NCI-H146 treated with DMSO at 0.1 percent for 48 hours (cell line): ENCODE data around the gene LUC7L3.
A peak's percentile ranks its signal among the peaks of the same experiment; 100 is the strongest.

Experiments
- DNase-seq: peaks from one replicate; lab custom pipeline; 2025; ENCODE audit not compliant: unreplicated experiment; lab: John Stamatoyannopoulos, UW

The LUC7L3 gene

GRCh38 chr17:50685691-50686493 lies 33.5 kb upstream of the LUC7L3 start:
- no peak for DNase-seq

GRCh38 chr17:50686494-50687199 lies 32.8 kb upstream of the LUC7L3 start:
- DNase-seq, result no peak

- DNase-seq, result no peak
Observed at GRCh38 chr17:50687200-50688066, 32.0 kb upstream of the LUC7L3 start.

DNA sequence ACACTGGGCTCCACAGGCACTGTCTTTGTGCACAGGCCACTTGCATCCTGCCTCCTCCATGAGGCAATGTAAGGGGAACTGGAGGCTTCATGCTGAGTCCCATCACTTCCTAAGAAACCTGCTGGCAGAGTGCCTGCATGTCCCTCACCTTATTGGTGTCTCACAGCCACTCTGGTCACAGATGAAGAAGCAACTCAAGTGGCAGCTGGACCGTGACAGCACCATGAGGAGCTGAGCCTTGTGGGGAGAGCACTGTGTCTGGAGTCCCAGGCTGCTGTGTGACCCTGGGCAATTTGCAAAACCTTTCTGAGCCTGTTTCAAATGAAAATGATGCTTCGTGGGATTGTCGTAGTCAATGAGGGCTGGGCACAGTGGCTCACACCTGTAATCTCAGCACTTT lies 31.2 kb upstream of the LUC7L3 start:
- DNase-seq, result no peak

DNA sequence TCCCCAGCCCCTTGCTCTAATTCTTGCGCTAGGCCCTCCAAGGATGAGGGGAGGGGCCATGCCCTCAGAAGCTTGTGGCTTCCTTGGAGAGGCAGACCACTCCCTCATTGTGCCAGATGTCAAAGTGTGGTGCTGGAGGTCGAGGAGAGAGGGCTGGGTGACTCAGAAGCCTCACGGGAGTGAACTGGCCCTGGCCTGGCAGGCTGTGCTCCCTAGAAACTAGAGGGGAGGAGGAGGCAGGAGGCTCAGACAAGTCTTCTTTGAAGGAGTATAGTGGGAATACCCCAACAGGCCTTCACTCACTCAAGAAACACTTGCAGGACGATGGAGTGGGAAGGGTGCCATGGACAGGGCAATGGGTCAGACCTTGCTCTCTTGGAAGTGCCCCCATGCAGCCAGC lies 30.2 kb upstream of the LUC7L3 start:
- no peak for DNase-seq

DNA sequence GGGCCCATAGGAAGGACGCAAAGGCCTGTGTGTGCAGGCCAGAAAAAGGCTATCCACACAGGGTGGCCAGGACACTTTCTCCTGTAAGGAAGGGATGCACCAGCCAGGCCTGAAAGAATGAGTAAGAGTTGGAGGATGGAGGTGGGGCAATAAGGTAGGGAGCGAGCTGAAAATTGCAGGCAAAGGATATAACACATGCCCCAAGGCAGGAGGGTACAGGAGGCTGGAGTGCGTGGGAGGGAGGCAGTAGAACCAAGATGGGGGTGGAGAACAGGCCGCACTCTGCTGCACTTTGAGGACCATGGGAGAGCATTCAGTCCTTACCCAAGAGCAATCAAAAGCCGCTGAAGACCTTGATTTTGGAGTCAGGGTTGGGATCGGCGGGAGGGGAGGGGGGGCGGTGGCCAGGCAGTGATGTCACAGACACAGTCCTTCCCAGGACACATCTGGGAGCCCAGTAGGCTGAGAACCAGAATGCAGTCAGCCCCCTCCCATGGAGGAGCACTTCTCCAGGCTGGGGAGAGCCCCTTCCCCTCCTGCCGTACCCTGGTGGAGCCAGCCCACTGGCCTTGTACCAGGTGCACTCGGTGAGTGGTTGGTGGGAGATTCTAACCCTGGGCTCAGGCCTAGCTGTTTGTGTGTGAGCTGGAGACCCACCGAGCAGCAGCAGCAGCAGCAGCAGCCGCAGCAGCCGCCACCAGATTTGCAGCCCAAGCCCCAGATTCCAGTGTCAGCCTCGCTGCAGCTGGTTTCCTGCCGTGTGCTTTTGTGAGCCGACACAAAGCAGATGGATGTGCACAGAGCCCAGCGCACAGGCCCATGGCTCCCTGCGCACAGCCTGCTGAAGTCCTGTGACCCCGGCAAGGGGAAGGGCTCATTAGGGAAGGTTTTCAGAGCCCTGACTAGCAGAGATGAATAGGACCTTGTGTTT lies 29.2 kb upstream of the LUC7L3 start:
- no peak for DNase-seq

DNA sequence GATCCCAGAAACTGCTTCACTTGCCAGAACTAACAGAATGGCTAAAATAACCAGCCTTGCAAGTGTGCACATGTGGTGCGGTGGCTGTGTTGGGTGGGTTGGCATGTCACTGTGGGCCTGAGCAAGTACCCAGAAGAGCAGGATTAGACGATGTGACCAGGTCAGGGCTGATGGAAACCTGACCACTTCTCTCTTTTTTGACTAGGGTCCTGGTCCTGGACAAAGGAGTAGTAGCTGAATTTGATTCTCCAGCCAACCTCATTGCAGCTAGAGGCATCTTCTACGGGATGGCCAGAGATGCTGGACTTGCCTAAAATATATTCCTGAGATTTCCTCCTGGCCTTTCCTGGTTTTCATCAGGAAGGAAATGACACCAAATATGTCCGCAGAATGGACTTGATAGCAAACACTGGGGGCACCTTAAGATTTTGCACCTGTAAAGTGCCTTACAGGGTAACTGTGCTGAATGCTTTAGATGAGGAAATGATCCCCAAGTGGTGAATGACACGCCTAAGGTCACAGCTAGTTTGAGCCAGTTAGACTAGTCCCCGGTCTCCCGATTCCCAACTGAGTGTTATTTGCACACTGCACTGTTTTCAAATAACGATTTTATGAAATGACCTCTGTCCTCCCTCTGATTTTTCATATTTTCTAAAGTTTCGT lies 28.4 kb upstream of the LUC7L3 start:
- DNase-seq, result no peak

GRCh38 chr17:50691550-50692447 lies 27.6 kb upstream of the LUC7L3 start:
- DNase-seq, result no peak

GRCh38 chr17:50692448-50693035 lies 26.9 kb upstream of the LUC7L3 start:
- no peak for DNase-seq

- DNase-seq, result no peak
Observed at GRCh38 chr17:50693036-50693682, 26.2 kb upstream of the LUC7L3 start.

DNA sequence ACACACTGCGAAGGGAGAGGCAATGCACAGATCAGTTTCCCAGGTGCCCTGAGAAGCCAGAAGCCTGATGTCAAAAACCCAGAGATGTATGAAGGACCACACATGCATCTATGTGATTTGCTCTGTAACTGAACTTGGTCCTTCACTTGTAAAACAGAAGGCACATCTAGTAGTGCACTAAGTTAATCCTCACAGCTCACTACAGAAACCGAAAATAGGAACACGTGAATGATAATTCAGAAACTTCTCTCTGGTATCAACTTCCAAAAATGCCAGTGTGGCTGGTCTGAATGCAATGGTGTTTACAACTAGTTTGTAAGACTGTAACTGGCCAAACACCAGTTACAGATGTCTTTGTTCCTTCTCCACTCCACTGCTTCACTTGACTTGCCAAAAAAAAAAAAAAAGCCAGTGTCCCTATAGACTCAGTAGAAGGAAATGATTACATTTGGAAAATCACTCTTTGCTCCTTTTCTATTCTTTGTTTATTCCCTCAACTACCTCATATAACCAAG lies 23.0 kb upstream of the LUC7L3 start:
- DNase-seq, result no peak

DNA sequence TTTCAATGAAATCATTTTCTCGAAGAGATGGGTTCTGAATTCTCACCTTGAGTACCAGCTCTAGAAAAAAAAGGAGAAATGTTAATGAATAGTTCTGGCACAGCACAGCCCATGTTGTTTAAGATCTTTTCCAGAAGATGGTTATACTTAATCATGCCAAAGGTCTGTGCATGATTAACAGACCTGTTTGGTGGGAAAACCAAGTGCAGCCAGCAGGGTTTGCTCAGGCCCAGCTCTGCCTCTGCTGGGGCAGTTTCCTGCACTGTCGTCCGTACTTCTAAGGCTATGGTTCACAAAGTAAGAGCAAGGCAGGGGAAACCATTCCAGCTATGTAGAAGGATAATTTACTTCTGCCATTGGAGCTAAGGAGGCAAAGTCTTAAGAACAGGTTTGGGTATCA lies 22.3 kb upstream of the LUC7L3 start:
- no peak for DNase-seq

DNA sequence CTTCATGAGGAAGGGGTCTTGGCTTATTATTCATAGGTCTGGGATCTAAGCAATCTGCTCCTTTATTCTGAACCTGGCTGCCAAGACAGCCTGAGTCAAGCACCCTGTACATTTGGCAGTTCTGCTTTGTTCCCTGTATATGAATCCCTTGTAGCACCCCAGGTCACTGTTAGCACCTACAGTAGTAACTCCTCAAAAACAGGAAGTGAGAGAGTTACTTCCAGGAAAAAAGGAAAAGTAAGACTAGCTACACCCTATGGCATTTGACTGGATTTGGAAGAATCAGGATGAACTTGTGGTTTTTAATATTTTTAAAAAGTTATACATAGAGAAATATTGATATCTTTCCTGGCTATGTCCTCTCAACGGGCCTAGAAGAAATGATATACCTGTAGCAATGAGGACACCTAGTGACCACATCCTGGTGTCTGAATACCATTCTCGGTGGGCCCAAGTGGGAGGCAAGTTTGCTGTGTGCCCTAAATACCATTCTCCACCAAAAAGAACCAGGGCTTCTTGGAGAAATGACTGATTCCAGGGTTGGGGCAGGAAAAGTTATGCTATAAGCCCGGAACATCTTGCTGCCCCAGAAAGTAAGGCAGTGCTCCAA lies 21.6 kb upstream of the LUC7L3 start:
- DNase-seq, result no peak

GRCh38 chr17:50699410-50699809 lies 20.0 kb upstream of the LUC7L3 start:
- DNase-seq, result no peak

GRCh38 chr17:50703162-50703561 lies 16.2 kb upstream of the LUC7L3 start:
- DNase-seq, result no peak

- peak; percentile 73 for DNase-seq
Observed at GRCh38 chr17:50707289-50708049, 11.9 kb upstream of the LUC7L3 start, which contains the start of gene ANKRD40. TSS of gene ANKRD40 (minus strand) at chr17:50707914. CDS start at chr17:50707654, 260 bp downstream.
